Cardiac fibroblast (primary cell): ENCODE measurements around the gene NKX2-8.

Source experiments
- DNase-seq, 2 donors: peaks; one replicate each; pipeline versions ENCODE4 v3.0.0 to v3.0.0-alpha.2; 2010; ENCODE audit warnings: low read depth in 2 of 2
- H3K4me3 ChIP-seq, 2 donors: replicated peaks in 1 of 2; 1 replicate in 1 of 2; 2 replicates in 1 of 2; pipeline ENCODE4 v1.5.1; 2011; ENCODE audit warnings: low read depth in 2 of 2, low read length in 2 of 2, mild to moderate bottlenecking in 2 of 2, moderate library complexity in 1 of 2
- TF ChIP-seq, protein P1 (sequence below): IDR thresholded peaks from one replicate; pipeline ENCODE4 v1.5.1; 2011; ENCODE audit warnings: low read depth, mild to moderate bottlenecking, low read length, inconsistent platforms

Gene NKX2-8

DNA sequence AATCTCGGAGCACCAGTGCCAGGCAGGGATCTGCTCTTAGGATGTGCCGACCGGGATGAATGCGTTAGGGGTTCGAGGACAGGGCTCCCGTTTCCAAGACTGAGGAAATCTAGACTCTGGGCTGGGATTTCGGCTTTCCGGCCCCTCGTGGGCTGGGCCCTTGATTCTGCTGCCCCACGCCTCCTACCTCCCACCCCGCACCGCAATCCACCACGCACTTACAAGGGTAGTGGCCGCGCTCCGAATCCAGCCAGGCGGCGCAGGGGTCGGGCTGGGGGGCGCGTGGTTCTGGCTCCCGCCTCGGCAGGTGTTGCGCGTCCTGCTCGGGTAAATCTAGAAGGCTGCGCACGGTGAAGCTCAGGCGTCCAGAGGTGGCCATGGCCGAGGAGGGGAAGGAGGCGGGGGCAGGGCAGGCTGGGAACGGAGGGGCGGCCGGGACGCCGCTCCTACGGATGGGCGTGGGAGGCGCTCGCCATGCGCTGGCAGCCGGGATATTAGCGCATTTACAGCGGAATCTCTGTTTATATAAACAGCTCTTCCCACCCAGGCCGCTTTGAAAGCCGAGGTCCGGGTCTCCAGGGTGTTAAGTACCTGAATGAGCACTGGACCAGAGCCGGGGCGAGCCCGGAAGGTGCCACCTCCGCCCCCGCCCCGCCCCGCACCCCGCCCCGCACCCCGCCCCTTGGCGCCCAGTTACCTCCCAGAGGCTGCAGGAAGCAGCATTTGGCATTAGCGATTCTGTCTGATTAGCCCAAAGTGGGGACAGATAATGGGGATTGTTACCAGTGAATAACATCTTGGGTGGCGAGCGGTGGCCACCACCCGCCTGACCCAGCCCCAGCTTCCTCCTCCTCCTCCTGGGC is at the start of gene NKX2-8:
Gene NKX2-8, minus strand, starts transcription at position 604 of the 863 bp plus-strand sequence. Its CDS starts 225 bp downstream, at position 379.
- H3K4me3 ChIP-seq = peak within 1 kb of the TSS; percentile 24 to 49
- DNase-seq = no peak
- TF ChIP-seq, protein P1, sequence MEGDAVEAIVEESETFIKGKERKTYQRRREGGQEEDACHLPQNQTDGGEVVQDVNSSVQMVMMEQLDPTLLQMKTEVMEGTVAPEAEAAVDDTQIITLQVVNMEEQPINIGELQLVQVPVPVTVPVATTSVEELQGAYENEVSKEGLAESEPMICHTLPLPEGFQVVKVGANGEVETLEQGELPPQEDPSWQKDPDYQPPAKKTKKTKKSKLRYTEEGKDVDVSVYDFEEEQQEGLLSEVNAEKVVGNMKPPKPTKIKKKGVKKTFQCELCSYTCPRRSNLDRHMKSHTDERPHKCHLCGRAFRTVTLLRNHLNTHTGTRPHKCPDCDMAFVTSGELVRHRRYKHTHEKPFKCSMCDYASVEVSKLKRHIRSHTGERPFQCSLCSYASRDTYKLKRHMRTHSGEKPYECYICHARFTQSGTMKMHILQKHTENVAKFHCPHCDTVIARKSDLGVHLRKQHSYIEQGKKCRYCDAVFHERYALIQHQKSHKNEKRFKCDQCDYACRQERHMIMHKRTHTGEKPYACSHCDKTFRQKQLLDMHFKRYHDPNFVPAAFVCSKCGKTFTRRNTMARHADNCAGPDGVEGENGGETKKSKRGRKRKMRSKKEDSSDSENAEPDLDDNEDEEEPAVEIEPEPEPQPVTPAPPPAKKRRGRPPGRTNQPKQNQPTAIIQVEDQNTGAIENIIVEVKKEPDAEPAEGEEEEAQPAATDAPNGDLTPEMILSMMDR = no peak

GRCh38 chr14:36627981-36628380 is 45.6 kb upstream of the NKX2-8 start:
- TF ChIP-seq, protein P1 = no peak
- no peak for DNase-seq
- no peak overlapping the region for H3K4me3 ChIP-seq

- no peak overlapping the region for H3K4me3 ChIP-seq
- no peak for DNase-seq
- TF ChIP-seq, protein P1 = no peak
Observed at GRCh38 chr14:36626151-36626550, 43.7 kb upstream of the NKX2-8 start.

DNA sequence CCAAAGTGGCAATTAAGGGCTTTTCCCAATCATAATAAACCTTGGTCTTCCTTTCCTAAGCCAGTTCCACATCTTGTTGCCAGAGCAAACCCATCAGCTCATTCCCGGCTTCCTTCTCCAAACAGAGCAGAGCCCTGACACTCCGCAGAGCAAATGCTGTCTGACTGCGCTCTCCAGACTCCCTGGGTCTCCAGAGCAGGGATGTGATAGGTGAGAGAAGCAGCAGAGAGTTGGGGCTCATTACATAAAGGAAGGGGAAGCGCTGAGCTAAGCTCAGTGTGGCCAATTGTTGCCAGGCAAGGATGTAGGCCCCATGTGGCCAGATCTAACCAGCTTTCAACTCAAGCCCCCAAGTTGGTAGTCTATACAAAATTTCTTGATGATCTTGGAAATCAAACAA is 43.0 kb upstream of the NKX2-8 start:
- TF ChIP-seq, protein P1 = no peak
- no peak for DNase-seq
- H3K4me3 ChIP-seq = no peak overlapping the region

DNA sequence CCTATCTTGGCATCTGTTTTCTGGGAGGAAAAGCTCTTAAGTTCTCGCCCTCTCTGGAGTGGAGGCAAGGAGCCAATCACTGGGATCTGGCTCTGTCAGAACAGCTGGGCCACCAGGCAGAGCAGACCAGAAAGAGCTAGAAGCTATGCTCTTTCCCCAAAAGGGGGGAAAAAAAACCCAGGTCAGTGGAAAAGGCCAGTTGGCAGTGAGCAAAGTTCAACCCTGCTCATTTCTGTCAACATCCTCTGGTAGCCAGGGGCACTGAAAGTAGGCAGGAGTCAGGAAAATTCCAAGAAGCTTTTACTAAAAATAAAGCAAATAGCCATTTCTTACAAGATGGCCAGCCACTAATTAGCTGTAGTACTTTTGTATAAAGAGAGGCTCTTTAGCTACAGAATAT is 42.6 kb upstream of the NKX2-8 start:
- no peak for DNase-seq
- H3K4me3 ChIP-seq = no peak overlapping the region
- TF ChIP-seq, protein P1 = no peak

DNA sequence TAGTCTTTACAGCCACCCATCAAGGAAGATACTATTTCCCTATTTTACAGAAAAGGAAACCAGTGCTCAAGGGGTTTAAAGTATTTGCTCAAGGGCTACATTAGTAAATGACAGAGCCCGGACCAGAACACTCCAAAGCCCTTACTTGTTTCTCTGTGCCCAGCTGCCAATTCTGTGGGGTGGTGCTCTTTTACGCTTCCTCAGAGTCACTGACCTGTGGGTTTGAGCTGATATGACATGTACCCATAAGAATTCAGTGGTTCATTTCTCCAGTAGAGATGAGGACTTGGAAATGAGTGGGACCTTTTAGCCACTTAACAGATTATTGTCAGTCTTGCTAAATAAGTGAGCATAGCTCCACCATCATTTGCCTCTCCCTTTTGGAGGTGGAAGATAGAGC is 37.4 kb upstream of the NKX2-8 start:
- TF ChIP-seq, protein P1 = no peak
- DNase-seq = no peak
- H3K4me3 ChIP-seq = no peak overlapping the region
